NCI-H1417 (cell line): Measurements from ENCODE around the gene TTLL4.
"Not testable (repeated sequence)": the region's sequence is repeated elsewhere in the genome, so short reads cannot be mapped to it uniquely, and the experiment has no call there.

Source experiments
- DNase-seq, 3 experiments: peaks; one replicate each; lab custom pipeline; 2025; lab: John Stamatoyannopoulos, UW

The TTLL4 gene

DNA sequence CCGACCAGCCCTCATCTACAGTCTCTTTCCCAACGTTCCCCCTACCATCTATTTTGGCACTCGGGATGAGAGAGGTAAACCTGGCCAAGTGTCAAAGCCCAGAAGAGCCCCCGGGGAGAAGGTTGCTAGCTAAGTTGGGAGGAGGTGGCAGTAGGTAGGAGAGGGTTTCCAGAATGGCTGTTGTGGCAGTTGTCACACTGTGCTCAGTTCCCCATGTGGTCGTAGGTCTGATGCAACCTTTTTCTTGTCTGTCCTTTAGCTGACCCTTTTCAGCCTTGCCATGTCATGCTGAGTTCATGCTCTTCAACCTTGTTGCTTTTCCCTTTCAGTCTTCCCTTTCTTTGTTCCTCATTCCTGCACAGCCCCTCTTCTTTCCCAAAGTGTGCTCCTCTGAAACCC is 34.5 kb downstream of the TTLL4 start:
- DNase-seq: no peak

DNA sequence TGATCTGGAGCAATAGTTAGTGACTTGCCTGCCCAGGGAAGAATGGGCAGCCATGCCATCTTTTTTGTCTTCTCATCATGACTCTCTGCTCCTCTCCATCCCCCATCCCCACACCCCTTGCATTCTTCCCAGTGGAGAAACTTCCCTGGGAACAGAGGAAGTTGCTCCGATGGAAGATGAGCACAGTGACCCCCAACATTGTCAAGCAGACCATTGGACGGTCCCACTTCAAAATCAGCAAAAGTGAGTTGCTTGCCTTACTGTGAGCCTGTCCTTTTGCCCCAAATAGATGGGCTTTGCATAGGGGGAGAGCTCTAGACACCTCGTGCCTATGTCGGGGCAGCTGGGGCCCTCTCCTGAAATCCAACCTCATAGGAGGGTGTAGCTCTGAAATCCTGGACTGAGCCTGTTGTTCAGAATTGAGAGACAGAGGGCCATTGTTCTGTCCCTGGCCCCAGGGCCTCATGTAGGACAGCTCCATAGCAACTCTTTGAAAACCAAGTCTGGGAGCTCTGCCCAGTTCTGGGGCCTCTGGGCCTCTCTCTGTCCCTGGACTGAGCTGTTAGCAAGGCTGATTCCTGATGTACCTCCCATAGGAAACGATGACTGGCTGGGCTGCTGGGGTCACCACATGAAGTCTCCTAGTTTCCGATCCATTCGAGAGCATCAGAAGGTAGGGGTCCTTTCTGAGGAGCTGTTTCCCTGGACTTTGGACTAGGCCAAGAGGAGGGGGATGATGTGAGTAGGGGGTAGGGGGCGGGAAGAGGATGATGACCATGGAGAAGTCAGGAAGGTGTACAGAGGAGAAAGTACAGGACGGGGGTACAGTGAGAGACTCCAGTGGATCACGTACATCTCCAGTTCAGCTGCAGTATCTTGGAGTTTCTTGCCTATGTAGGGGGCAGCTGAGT is 35.2 kb downstream of the TTLL4 start:
- no peak for DNase-seq

DNA sequence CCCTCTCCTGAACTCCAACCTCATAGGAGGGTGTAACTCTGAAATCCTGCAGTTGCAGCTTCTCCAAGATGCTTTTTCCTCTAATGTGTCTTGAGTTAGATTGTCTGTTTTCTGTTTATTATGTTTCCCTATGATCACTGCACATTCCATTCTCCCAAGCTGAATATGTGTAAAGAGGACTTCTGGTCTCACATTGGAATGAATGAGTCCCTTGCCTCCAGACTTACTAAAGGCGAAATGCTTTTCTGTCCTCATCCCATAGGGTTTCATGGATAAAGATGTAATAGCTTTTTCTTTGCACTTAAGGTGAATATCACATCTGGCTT is 35.8 kb downstream of the TTLL4 start:
- DNase-seq: no peak

DNA sequence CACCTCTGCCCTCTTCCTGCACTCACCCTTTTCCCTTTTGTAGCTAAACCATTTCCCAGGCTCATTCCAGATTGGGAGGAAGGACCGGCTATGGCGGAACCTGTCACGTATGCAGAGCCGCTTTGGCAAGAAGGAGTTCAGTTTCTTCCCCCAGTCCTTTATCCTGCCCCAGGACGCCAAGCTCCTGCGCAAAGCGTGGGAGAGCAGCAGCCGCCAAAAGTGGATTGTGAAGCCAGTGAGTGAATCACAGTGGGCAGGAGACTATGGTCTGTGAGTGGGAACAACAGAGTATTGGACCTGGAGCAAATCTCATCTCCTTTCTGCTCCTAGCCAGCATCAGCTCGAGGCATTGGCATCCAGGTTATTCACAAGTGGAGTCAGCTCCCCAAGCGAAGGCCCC is 36.3 kb downstream of the TTLL4 start:
- DNase-seq: no peak

DNA sequence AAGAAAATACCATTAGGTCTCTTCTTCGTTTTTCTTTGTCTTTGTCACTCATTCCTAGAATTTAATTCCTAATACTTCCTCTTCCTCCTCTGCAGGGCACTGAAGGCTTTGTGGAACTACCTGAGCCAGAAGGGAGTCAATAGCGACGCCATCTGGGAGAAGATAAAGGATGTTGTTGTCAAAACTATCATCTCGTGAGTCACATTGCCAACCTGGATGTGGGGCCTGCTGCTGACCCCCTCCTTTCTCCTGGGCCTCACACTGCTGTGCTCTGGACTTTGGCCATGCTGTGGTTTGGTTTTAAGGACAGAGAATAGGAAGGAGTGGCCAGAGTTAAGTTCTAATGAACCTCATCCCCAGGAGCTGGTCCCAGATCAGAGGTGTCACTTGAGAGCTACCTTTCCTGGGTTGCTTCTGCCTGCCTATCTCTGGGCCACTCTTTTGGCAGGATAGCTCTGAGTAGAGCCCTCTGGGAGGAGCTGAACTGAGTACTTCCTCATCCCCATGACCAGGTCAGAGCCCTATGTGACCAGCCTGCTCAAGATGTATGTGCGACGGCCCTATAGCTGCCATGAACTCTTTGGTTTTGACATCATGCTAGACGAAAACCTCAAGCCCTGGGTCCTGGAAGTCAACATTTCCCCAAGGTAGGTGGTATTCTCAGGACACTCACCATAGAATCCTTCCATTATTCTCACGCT is 38.3 kb downstream of the TTLL4 start:
- no peak for DNase-seq

DNA sequence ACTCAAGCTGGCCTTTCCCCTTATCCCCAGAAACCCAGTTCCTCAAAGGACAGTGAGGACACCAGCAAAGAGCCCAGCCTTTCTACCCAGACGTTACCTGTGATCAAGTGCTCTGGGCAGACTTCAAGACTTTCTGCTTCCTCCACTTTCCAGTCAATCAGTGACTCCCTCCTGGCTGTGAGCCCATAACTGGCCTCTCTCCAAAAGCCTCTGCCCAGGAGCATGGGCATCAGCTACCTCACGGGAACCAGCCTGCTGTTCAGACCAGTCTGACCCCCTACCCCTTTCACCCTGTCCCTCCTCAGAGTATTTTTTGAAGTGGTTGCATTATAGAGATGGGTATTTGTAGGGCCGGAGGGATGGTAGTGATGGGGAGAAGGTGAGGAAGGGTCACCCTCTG is 43.6 kb downstream of the TTLL4 start:
- DNase-seq: no peak

DNA sequence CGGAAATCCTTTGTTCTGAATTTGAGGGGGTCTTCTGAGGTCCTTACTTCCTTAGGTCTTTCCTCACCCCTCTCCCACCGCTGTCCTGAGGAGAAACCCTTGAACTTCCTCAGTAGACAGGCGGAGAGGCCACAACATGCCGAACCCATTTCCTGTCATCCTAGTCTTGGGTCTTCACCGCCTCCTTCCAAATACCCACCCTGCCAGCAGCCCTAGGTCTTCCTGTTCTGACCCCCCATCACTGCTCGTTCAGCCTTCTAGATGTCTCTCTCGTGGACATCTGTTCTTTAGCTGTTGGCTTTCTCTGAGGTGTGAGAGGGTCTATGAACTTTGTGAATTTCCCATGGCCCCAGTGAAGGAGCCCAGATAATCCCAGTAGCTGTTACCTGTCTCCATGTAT is 44.1 kb downstream of the TTLL4 start:
- no peak for DNase-seq

DNA sequence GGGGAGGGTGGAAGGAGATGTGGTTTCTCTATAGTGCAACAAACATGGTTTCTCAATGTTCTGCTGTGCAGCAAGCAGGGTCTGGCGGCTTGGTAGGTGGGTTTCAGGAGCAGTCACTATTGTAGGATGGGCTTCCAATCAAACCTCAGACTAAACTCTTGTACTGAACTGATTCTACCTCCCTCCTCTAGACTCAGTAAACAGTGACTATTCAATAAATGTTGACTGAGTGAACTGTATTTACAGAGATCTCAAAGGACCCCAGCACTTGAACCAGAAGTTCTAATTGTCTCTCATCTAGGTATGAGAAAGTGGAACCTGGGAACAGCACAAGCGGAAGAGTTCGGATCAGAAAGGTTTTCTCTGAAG is 44.5 kb downstream of the TTLL4 start:
- DNase-seq: no peak

DNA sequence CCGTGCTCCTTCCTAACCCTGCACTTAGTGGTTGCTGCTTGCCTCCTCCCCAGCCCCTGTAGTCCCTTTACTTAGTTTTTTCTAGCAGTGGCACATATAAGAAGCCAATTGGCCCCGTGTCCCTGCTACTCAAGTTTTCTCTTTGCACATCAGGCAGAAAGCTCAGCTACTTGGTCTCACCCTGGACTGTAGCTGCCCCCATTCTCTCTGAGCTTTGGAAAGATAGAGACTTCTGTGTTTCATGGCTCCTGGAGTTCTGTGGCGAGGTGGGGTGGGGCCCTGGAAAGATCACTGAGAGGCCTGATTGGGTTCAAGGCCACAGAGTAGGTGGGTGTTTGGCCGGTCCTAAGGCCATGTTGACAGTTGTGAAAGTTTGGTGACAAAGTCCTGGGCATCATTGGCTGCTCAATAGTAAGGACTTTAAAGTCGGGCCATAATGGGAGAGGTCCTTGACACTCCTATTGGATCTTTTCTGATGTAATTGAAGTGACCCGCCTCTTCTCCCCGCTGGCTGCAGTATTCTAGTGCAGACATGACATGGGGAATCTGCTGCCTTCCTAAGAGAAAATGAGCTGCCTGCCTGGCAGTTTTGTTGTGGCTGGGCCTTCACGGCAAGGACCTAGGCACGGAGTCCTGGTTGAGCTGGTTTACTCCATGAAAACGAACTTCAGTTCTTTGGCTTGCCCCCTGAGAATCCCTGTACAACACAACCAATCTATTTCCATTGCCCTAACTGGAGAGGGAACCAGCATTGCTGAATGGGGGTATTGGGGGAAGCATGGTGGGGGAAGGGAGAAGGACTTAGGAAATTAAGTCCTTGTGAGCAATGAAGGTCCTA is 45.2 kb downstream of the TTLL4 start:
- DNase-seq: no peak

DNA sequence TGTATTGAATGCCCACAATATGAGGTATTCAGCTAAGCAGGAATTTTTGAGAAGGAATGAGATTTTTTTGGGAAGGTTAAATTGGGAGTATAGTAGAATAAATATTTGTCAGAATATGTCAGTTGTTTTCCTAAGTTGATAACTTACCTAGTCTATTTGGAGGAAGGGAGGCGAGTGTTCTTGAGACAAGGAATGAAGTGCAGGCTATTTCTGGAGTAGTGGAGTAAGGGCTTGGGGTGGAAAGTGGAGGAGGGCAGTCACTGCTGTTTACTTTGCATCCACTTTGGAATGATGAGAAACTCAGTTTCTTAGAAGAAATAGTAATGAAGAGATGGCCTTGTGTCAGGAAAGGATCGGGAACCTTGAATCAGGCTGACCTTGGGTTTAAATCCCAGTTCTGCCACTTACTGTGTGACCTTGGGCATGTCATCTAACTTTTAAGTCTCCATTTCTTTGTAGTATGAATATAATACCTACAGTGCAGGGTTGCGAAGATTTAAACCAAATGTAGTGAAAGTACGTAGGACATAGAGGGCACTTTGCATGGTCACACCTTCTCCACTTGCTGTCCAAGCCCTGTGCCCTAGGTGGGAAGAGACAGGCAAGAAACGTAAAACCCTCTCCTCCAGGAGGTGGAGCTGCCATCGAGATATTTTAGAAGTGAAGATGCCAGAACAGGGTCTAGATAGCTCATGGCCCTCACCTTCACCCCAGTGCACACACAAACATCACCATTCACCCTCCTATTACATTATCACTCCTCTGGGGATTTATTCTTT is 46.2 kb downstream of the TTLL4 start:
- no peak for DNase-seq

DNA sequence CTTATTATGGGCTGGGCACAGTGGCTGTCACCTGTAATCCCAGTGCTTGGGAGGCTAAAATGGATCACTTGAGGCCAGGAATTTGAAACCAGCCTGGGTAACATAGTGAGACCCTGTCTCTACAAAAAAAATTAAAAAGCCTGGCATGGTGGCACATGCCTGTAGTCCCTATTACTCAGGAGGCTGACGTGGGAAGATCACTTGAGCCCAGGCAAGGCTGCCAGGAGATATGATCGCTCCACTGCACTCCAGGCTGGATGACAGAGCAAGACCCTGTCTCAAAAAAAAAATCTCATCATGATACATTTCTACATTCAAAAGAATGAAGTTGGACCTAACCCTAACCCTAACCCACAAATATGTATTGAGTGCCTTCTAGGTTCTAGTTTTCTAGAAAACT is 51.2 kb downstream of the TTLL4 start:
- DNase-seq: no peak

DNA sequence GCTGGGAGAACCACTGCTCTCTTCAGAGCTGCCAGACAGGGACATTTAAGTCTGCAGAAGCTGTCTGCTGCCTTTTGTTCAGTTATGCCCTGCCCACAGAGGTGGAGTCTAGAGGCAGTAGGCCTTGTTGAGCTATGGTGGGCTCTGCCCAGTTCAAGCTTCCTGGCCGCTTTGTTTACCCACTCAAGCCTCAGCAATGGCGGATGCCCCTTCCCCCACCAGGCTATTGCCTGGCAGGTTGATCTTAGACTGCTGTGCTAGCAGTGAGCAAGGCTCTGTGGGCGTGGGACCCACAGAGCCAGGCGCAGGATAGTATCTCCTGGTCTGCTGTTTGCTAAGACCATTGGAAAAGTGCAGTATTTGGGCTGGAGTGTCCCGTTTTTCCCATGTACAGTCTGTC is 62.1 kb downstream of the TTLL4 start:
- DNase-seq: not testable (repeated sequence)

DNA sequence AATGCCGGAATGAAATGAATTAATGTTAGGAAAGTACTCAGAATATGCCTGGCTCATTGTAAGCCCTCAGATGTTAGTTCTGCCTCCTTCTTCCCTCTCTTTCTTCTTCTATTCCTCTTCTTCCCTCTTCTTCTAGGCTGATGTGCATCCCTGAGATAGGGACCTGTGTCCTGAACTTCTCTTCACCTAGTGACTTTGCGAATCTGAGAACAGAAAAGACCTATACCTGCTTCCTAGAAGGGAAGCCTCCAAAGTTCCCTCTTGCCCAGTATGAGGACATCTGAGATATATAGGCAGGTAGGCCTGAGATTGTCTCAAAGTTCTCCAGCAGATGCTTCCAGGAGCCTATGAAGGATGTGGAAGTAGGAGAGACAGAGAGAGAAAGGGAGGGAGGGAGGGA is 63.2 kb downstream of the TTLL4 start:
- no peak for DNase-seq

DNA sequence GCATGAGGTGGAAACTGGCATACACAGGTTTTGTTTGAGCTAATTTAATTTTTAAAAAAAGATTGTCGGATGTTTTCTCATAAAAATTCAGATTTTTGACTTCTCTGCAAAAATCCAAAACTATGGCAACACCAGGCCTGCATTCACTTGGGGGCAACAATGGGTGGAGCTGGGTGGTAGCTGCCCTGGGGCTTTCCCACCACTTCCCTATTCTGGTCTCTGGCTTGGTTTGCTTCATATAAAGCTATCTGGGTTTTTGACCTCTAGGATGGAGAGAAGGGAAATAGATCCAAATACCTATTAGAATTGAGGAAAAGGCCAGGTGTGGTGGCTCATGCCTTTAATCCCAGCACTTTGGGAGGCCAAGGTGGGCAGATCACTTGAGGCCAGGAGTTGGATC is 65.9 kb downstream of the TTLL4 start:
- DNase-seq: no peak

DNA sequence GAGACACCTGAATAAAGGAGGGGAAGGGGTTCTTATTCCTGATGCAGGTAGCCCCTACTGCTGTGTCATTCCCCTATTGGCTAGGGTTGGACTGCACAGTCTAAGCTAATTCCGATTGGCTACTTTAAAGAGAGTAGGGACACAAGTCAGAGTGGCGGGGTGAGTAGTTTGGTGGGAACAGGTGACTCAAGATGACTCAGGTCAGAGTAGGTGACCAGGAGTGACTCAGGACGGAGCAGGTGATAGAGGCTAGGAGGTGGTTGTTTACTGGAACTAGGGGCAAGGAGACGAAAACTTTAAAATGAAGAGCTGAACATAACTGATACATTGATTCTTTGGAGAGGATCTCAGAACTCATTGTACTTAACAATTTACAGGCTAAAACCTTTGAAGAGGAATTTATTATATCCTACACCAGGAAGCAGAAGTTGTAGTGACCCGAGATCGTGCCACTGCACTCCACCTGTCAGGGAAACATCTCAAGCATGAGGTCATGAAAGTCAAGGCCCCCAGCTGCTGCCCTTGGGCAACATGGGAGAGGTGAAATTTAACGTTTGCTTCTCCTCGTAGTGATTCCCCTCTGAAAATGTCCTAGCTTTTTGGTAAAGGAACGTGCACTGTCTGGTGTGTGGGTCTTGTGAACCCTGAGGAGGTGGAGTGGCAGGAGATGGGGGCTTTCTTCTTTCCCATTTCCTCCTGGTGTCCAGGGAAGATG is 66.8 kb downstream of the TTLL4 start:
- no peak for DNase-seq

DNA sequence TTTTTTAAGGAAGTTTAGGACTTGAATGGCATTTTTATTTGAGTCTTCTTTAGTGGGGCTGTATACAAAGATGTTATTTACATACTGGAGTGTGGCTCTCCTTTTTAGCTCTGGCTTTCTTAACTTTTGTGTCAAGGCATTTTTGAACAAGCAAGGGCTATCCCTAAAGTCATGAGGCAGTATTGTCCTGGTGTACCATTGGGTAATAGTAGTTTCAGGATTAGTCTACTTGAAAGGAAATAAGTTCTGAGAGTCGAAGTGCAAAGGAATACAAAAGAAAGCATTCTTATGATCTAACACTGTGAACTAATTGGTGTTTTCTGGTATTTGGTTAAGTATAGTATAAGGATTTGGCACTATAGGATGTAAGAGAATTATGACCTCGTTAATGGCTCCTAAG is 69.4 kb downstream of the TTLL4 start:
- DNase-seq: no peak

DNA sequence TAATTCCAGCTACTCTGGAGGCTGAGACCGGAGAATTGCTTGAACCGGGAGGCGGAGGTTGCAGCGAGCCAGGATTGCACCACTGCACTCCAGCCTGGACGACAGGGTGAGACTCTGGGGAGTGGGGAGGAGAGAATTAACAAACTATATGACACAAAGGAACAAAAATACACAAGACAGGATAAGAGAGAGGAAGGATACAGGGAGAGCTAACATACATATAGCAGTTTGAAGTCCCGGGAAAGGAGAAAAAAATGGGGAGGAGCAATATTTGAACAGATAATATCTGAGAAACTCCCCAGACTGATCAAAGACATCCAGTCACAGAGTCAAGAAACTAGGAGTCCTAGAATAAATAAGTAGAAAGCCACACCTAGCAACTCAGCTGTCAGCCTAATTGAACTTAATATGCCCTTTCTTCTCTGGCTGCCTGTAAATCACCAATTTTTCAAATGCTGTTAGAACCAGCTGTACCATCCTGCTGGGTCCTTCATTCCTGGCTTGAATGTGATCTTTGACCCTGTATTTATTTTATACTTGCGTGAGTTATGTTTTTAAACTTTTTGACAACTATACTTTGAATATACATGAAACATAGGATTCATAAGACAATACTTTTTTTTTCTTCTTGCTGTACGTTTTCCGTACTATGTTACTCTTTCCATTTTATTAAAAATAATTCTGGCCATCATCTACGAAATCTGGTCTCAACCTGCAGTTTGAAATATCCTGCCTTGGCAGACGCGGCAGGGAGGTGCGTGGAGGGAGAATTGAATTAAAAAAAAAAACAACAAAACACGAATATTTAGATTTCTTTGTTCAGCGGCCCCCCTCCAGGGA is 70.4 kb downstream of the TTLL4 start:
- peak in 2 of 3 experiments; percentile 3 to 48 for DNase-seq

DNA sequence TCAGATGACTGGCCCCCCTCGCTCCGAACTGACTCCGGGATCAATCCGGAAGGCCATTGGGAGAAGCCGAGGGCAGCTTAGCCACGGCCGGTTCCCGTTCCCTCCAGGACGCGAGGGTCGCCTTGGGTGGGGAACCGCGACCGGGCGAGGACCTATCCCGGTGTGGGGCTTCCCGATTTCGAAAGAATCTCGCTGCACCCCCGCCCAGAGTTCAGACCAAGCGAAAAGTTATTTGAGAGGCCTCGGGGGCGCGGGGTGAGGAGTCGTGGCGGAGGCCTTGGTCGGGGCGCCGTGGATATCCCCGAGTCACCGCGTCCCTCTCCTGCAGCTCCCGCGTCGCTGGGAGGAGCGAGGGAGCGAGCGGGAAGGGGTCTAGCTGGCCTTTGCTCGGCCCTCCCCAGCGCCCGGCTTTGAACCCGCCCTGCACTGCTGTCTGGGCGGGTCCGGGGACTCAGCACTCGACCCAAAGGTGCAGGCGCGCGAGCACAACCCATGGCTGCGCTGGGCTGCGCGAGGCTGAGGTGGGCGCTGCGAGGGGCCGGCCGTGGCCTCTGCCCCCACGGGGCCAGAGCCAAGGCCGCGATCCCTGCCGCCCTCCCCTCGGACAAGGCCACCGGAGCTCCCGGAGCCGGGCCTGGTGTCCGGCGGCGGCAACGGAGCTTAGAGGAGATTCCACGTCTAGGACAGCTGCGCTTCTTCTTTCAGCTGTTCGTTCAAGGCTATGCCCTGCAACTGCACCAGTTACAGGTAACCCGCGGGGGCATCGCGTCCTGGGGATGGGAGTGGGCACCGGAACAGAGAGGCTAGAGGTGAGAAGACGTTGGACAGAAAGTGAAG is 71.3 kb downstream of the TTLL4 start, which contains the start of gene CYP27A1:
CYP27A1 (plus strand) TSS at position 457 of the 837 bp plus-strand sequence; CDS start at position 493, 36 bp downstream.
- DNase-seq: peak in 2 of 3 experiments; percentile 57 to 58

DNA sequence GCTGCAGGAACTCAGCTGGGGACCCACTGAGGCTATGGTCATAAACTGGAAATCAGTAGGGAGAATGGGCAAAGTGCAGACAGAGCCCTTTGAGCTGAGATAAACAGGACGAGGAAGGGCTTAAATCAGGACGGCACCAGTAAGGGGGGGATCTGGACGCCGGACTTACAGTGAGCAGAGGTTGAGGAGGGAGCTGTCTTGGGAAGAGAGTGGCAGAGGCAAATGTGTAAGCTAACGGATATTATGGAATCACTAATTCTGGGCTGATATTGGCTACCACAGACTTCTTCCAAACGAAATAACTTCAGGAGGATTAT is 71.9 kb downstream of the TTLL4 start:
- no peak for DNase-seq
